GM19351 (cell line): Measurements from ENCODE around the gene ZNF239.
"Not testable (repeated sequence)": the region's sequence is repeated elsewhere in the genome, so short reads cannot be mapped to it uniquely, and the experiment has no call there.

Experiments used
- ATAC-seq: cut with Tn5 transposase; IDR thresholded peaks from one replicate; pipeline ENCODE4 v1.9.1; 2021; ENCODE audit warnings: mild to moderate bottlenecking, moderate library complexity; ENCODE audit not compliant: unreplicated experiment

The ZNF239 gene

GRCh38 chr10:43574001-43574892 lies at the start of gene ZNF239:
Gene ZNF239 (minus strand): TSS chr10:43574616. CDS start chr10:43558079, 16,537 bp downstream.
- ATAC-seq, result peak; percentile 93

GRCh38 chr10:43623351-43623750 lies 48.9 kb upstream of the ZNF239 start:
- ATAC-seq, result no peak

- ATAC-seq, result no peak
Measured at GRCh38 chr10:43622038-43622437, 47.6 kb upstream of the ZNF239 start.

- ATAC-seq, result no peak
Measured at GRCh38 chr10:43619368-43619767, 45.0 kb upstream of the ZNF239 start.

GRCh38 chr10:43616697-43617370 lies 42.4 kb upstream of the ZNF239 start:
- ATAC-seq, result no peak

GRCh38 chr10:43610636-43611035 lies 36.2 kb upstream of the ZNF239 start:
- ATAC-seq, result no peak

- ATAC-seq, result no peak
Measured at GRCh38 chr10:43607199-43607573, 32.8 kb upstream of the ZNF239 start.

GRCh38 chr10:43606323-43607198 lies 32.1 kb upstream of the ZNF239 start, which contains the start of gene ZNF485:
Gene ZNF485 (plus strand): TSS chr10:43606438. CDS start chr10:43607051, 613 bp downstream.
- ATAC-seq, result peak; percentile 97

GRCh38 chr10:43605850-43606322 lies 31.5 kb upstream of the ZNF239 start:
- peak; percentile 7 for ATAC-seq

GRCh38 chr10:43601576-43601975 lies 27.2 kb upstream of the ZNF239 start:
- not testable (repeated sequence) for ATAC-seq

GRCh38 chr10:43599333-43599732 lies 24.9 kb upstream of the ZNF239 start:
- no peak for ATAC-seq

- ATAC-seq, result no peak
Measured at GRCh38 chr10:43598446-43598845, 24.0 kb upstream of the ZNF239 start.

GRCh38 chr10:43596546-43596945 lies 22.1 kb upstream of the ZNF239 start:
- ATAC-seq, result no peak

GRCh38 chr10:43595739-43596298 lies 21.4 kb upstream of the ZNF239 start:
- ATAC-seq, result peak; percentile 53

- ATAC-seq, result peak; percentile 88
Measured at GRCh38 chr10:43594944-43595589, 20.7 kb upstream of the ZNF239 start.

- no peak for ATAC-seq
Measured at GRCh38 chr10:43591303-43591904, 17.0 kb upstream of the ZNF239 start.

- not testable (repeated sequence) for ATAC-seq
Measured at GRCh38 chr10:43586730-43587115, 12.3 kb upstream of the ZNF239 start.

- no peak for ATAC-seq
Measured at GRCh38 chr10:43585981-43586729, 11.7 kb upstream of the ZNF239 start.

- ATAC-seq, result no peak
Measured at GRCh38 chr10:43585046-43585445, 10.6 kb upstream of the ZNF239 start.
